Stimulated activated CD8-positive, alpha-beta memory T cell treated with anti-CD3 and anti-CD28 coated beads, Interleukin-15, amount 100 ng/mL, for 48 hours (primary cell): ENCODE data around the gene GLB1L2.

Source experiments
- DNase-seq, 2 donors: peaks; one replicate each; pipeline ENCODE4 v3.0.0-alpha.2; 2020; ENCODE audit warnings: low read depth in 2 of 2

The GLB1L2 gene

GRCh38 chr11:134367781-134368180, 36.0 kb downstream of the GLB1L2 start:
- no peak for DNase-seq

- DNase-seq, result no peak
Observed at GRCh38 chr11:134369656-134370525, 38.1 kb downstream of the GLB1L2 start.

GRCh38 chr11:134370526-134371435, 39.0 kb downstream of the GLB1L2 start:
- no peak for DNase-seq

- no peak for DNase-seq
Observed at GRCh38 chr11:134371436-134372185, 39.8 kb downstream of the GLB1L2 start.

GRCh38 chr11:134372536-134372935, 40.7 kb downstream of the GLB1L2 start:
- DNase-seq, result no peak

GRCh38 chr11:134372961-134373360, 41.2 kb downstream of the GLB1L2 start:
- DNase-seq, result no peak

GRCh38 chr11:134373591-134374052, 41.8 kb downstream of the GLB1L2 start:
- DNase-seq, result no peak

- no peak for DNase-seq
Observed at GRCh38 chr11:134374171-134374570, 42.4 kb downstream of the GLB1L2 start.

- no peak for DNase-seq
Observed at GRCh38 chr11:134374891-134375550, 43.2 kb downstream of the GLB1L2 start.

GRCh38 chr11:134376150-134376921, 44.5 kb downstream of the GLB1L2 start:
- no peak for DNase-seq

- no peak for DNase-seq
Observed at GRCh38 chr11:134377876-134378275, 46.1 kb downstream of the GLB1L2 start.

GRCh38 chr11:134379241-134379640, 47.5 kb downstream of the GLB1L2 start:
- DNase-seq, result no peak

- DNase-seq, result no peak
Observed at GRCh38 chr11:134380229-134380628, 48.4 kb downstream of the GLB1L2 start.

GRCh38 chr11:134380785-134381184, 49.0 kb downstream of the GLB1L2 start:
- no peak for DNase-seq

GRCh38 chr11:134382257-134382656, 50.5 kb downstream of the GLB1L2 start:
- DNase-seq, result no peak

- DNase-seq, result no peak
Observed at GRCh38 chr11:134382830-134383229, 51.0 kb downstream of the GLB1L2 start.

- no peak for DNase-seq
Observed at GRCh38 chr11:134383576-134384221, 51.9 kb downstream of the GLB1L2 start.

GRCh38 chr11:134384406-134384805, 52.6 kb downstream of the GLB1L2 start:
- no peak for DNase-seq

- no peak for DNase-seq
Observed at GRCh38 chr11:134385171-134385570, 53.4 kb downstream of the GLB1L2 start.
